ENCODE measurements around the gene B4GALT5.

DNA sequence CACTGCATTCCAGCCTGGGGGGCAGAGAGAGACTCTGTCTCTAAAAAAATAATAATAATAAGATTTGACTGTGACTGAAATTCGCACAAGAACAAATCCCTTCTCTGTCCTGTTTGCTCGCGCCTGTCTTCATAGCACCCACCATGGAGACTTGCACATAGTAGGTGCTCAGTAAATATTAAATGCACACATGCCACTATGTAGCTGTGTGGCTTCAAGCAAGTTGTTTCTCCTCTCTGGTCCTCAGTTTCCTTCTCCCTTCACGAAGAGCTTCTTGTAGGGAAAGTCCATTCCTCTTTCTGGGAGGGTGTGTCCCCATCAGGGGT, 130.4 kb downstream of the B4GALT5 start:
- TF ChIP-seq, protein P1, sequence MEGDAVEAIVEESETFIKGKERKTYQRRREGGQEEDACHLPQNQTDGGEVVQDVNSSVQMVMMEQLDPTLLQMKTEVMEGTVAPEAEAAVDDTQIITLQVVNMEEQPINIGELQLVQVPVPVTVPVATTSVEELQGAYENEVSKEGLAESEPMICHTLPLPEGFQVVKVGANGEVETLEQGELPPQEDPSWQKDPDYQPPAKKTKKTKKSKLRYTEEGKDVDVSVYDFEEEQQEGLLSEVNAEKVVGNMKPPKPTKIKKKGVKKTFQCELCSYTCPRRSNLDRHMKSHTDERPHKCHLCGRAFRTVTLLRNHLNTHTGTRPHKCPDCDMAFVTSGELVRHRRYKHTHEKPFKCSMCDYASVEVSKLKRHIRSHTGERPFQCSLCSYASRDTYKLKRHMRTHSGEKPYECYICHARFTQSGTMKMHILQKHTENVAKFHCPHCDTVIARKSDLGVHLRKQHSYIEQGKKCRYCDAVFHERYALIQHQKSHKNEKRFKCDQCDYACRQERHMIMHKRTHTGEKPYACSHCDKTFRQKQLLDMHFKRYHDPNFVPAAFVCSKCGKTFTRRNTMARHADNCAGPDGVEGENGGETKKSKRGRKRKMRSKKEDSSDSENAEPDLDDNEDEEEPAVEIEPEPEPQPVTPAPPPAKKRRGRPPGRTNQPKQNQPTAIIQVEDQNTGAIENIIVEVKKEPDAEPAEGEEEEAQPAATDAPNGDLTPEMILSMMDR (conservative IDR thresholded peaks at IDR 0.05; ENCODE audit: low read length), result no peak
- TF ChIP-seq EZH2phosphoT487 (IDR thresholded peaks at IDR 0.05; ENCODE audit: borderline replicate concordance), result no peak

Data from Loucy (cell line).